ENCODE measurements around the gene CD3G. TPM values are rescaled to one million over a fixed set of nuclear protein-coding genes. Genes with fewer than 3 reads are reported as not detected.

Gene CD3G
- total and polyA plus RNA-seq, 4 donors: 0.19 to 0.84 (median 0.33) TPM

- peaks cover 0 to 4% (median 1%) of the 10 kb centered on the region in 4 donors for H3K27me3 ChIP-seq (ENCODE audit: control insufficient read depth in 4 of 4, insufficient read depth in 4 of 4, low read length in 3 of 4)
- 95% methylated on average over 2 of the region's 2 CpGs for WGBS
- TF ChIP-seq RXRA (IDR thresholded peaks at IDR 0.05) (no peak), TAF1 (conservative IDR thresholded peaks at IDR 0.05) (no peak), EGR1 (IDR thresholded peaks at IDR 0.05; ENCODE audit: low read depth in 2 of 2) (no peak)
These were observed 31.8 kb upstream of the CD3G start for GRCh38 chr11:118312328-118312727.

GRCh38 chr11:118313242-118313641 is 30.9 kb upstream of the CD3G start:
- peaks cover 0 to 6% (median 2%) of the 10 kb centered on the region in 4 donors for H3K4me1 ChIP-seq (ENCODE audit: control insufficient read depth in 4 of 4, insufficient read depth in 4 of 4, low read length in 3 of 4)
- no peaks in the 10 kb centered on the region for H3K36me3 ChIP-seq (ENCODE audit: control insufficient read depth in 4 of 4, insufficient read depth in 3 of 4, low read depth in 1 of 4, low read length in 3 of 4)
- no peak overlapping the region for H3K9ac ChIP-seq (ENCODE audit: low read depth in 1 of 2, low read length in 2 of 2)
- no peak for DNase-seq (ENCODE audit: low spot score)
- no peak overlapping the region for H3K27ac ChIP-seq (ENCODE audit: low read depth in 1 of 2, low read length in 2 of 2)
- peaks cover 0 to 4% (median 1%) of the 10 kb centered on the region in 4 donors for H3K27me3 ChIP-seq (ENCODE audit: control insufficient read depth in 4 of 4, insufficient read depth in 4 of 4, low read length in 3 of 4)
- no peaks in the 10 kb centered on the region for H3K9me3 ChIP-seq (ENCODE audit: control insufficient read depth in 4 of 4, low read length in 3 of 4)
- WGBS: 72% methylated on average over 4 of the region's 4 CpGs
- TF ChIP-seq YY1 (IDR thresholded peaks at IDR 0.05) (no peak), HNF4A (conservative IDR thresholded peaks at IDR 0.05) (no peak), SP1 (IDR thresholded peaks at IDR 0.05) (no peak), RXRA (IDR thresholded peaks at IDR 0.05) (no peak), FOXA2 (IDR thresholded peaks at IDR 0.05) (no peak)
- no peak overlapping the region for H3K4me3 ChIP-seq (ENCODE audit: low read depth in 1 of 3, low read length in 3 of 3)

More at GRCh38 chr11:118312328-118312727, 31.8 kb upstream of the CD3G start:
- H3K36me3 ChIP-seq (ENCODE audit: control insufficient read depth in 4 of 4, insufficient read depth in 3 of 4, low read depth in 1 of 4, low read length in 3 of 4): no peaks in the 10 kb centered on the region
- no peaks in the 10 kb centered on the region for H3K9me3 ChIP-seq (ENCODE audit: control insufficient read depth in 4 of 4, low read length in 3 of 4)
- H3K27ac ChIP-seq (ENCODE audit: low read depth in 1 of 2, low read length in 2 of 2): no peak overlapping the region
- no peak overlapping the region for H3K9ac ChIP-seq (ENCODE audit: low read depth in 1 of 2, low read length in 2 of 2)
- no peak for DNase-seq (ENCODE audit: low spot score)
- no peak overlapping the region for H3K4me3 ChIP-seq (ENCODE audit: low read depth in 1 of 3, low read length in 3 of 3)
- H3K4me1 ChIP-seq (ENCODE audit: control insufficient read depth in 4 of 4, insufficient read depth in 4 of 4, low read length in 3 of 4): peaks cover 0 to 6% (median 2%) of the 10 kb centered on the region in 4 donors

GRCh38 chr11:118314988-118315411 is 29.1 kb upstream of the CD3G start:
- Histone ChIP-seq H3K27me3 (ENCODE audit: control insufficient read depth in 4 of 4, insufficient read depth in 4 of 4, low read length in 3 of 4) (peaks cover 0 to 4% (median 1%) of the 10 kb centered on the region in 4 donors), H3K4me3 (ENCODE audit: low read depth in 1 of 3, low read length in 3 of 3) (no peak overlapping the region), H3K27ac (ENCODE audit: low read depth in 1 of 2, low read length in 2 of 2) (no peak overlapping the region), H3K4me1 (ENCODE audit: control insufficient read depth in 4 of 4, insufficient read depth in 4 of 4, low read length in 3 of 4) (peaks cover 0 to 7% (median 3%) of the 10 kb centered on the region in 4 donors), H3K9ac (ENCODE audit: low read depth in 1 of 2, low read length in 2 of 2) (no peak overlapping the region), H3K36me3 (ENCODE audit: control insufficient read depth in 4 of 4, insufficient read depth in 3 of 4, low read depth in 1 of 4, low read length in 3 of 4) (no peaks in the 10 kb centered on the region), H3K9me3 (ENCODE audit: control insufficient read depth in 4 of 4, low read length in 3 of 4) (no peaks in the 10 kb centered on the region)
- 27% methylated on average over 7 of the region's 7 CpGs for WGBS
- no peak for TF ChIP-seq YY1 (IDR thresholded peaks at IDR 0.05)
- TF ChIP-seq JUND (IDR thresholded peaks at IDR 0.05): peak in 1 of 2 donors; percentile 18
- no peak for TF ChIP-seq RAD21 (IDR thresholded peaks at IDR 0.05)
- no peak for TF ChIP-seq EGR1 (IDR thresholded peaks at IDR 0.05; ENCODE audit: low read depth in 2 of 2)
- TF ChIP-seq FOXA1 (IDR thresholded peaks at IDR 0.05): peak; percentile 74
- peak; percentile 82 for TF ChIP-seq FOXA2 (IDR thresholded peaks at IDR 0.05)
- peak; percentile 13 to 56 for TF ChIP-seq HNF4A (conservative IDR thresholded peaks at IDR 0.05)
- TF ChIP-seq CTCF (IDR thresholded peaks at IDR 0.05; ENCODE audit: low read depth, low read length, missing input control): no peak
- TF ChIP-seq ATF3 (IDR thresholded peaks at IDR 0.05): no peak
- TF ChIP-seq MAX (IDR thresholded peaks at IDR 0.05): peak; percentile 67
- peak in 1 of 2 donors; percentile 68 for TF ChIP-seq RXRA (IDR thresholded peaks at IDR 0.05)
- TF ChIP-seq ZBTB33 (IDR thresholded peaks at IDR 0.05): peak; percentile 22
- TF ChIP-seq REST (IDR thresholded peaks at IDR 0.05): no peak
- no peak for DNase-seq (ENCODE audit: low spot score)

Data from liver (tissue), 9 donors.